ENCODE results near the gene EIF3K. TPM values are rescaled to one million over a fixed set of nuclear protein-coding genes. Genes with fewer than 3 reads are reported as not detected.

The EIF3K gene
- total RNA-seq, 1 experiment from 2014 or later, result 353 TPM

GRCh38 chr19:38684078-38684861 lies 65.3 kb downstream of the EIF3K start:
- Histone ChIP-seq H3K27me3 (replicated peaks) (no peaks in the 10 kb centered on the region), H3K4me1 (replicated peaks) (peaks cover 78% of the 10 kb centered on the region), H3K9me3 (replicated peaks) (no peaks in the 10 kb centered on the region), H3K4me3 (no peak overlapping the region), H3K36me3 (peaks cover 64% of the 10 kb centered on the region), H3K27ac (peak overlapping the region; percentile 96)
- peak; percentile 88 to 89 for DNase-seq (ENCODE audit: low read depth in 1 of 2, low spot score in 2 of 2)

DNA sequence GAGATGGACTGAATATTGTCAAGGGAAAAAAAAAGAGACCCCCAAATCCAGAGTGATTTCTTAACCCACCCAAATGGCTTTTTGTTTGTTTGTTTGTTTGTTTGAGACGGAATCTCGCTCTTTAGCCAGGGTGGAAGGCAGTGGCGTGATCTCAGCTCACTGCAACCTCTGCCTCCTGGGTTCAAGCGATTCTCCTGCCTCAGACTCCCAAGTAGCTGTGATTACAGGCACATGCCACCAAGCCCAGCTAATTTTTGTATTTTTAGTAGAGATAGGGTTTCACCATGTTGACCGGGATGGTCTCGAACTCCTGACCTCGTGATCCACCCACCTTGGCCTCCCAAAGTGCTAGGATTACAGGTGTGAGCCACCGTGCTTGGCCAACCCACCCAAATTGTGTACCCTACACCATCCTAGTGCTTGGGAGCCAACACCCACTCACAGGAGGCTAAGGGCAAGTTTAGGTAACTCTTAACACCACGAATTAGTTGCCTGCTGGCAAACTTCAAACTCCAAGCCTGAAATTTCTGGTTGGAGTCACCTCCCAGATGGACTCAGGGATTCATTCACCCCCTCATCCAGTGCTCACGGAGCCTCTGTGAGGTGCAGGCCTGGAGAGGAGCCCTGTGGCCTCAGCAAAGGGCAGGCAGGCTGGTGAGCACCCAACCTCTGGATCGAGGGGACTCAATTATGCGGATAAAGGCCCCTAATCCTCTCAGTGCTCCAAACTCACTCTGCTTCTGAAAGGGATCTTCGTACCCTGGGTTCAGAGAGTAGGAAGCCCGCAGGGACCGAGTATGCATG lies 66.1 kb downstream of the EIF3K start:
- Histone ChIP-seq H3K27me3 (replicated peaks) (no peaks in the 10 kb centered on the region), H3K4me3 (no peak overlapping the region), H3K27ac (peak overlapping the region; percentile 96), H3K36me3 (peaks cover 64% of the 10 kb centered on the region), H3K4me1 (replicated peaks) (peaks cover 86% of the 10 kb centered on the region), H3K9me3 (replicated peaks) (no peaks in the 10 kb centered on the region)
- DNase-seq (ENCODE audit: low read depth in 1 of 2, low spot score in 2 of 2), result no peak

GRCh38 chr19:38685666-38686529 lies 66.9 kb downstream of the EIF3K start:
- H3K4me3 ChIP-seq, result no peak overlapping the region
- H3K27ac ChIP-seq, result peak overlapping the region; percentile 96
- H3K36me3 ChIP-seq, result peaks cover 65% of the 10 kb centered on the region
- H3K27me3 ChIP-seq (replicated peaks), result no peaks in the 10 kb centered on the region
- no peaks in the 10 kb centered on the region for H3K9me3 ChIP-seq (replicated peaks)
- no peak for DNase-seq (ENCODE audit: low read depth in 1 of 2, low spot score in 2 of 2)
- H3K4me1 ChIP-seq (replicated peaks), result peaks cover 87% of the 10 kb centered on the region

- no peak for DNase-seq (ENCODE audit: low read depth in 1 of 2, low spot score in 2 of 2)
- Histone ChIP-seq H3K4me1 (replicated peaks) (peaks cover 88% of the 10 kb centered on the region), H3K36me3 (peaks cover 62% of the 10 kb centered on the region), H3K27ac (no peak overlapping the region; the same call in 1 of the 2 replicates), H3K27me3 (replicated peaks) (no peaks in the 10 kb centered on the region), H3K9me3 (replicated peaks) (no peaks in the 10 kb centered on the region), H3K4me3 (no peak overlapping the region)
Measured at GRCh38 chr19:38686530-38686888, 67.5 kb downstream of the EIF3K start.

Other genes starting within 250 kb of the EIF3K start
- 248 and 454 TPM in 2 replicates for gene PSMD8, start 244.6 kb upstream of the EIF3K start, total RNA-seq (2014; rRNA removed; shearing (Covaris generic))
- gene GGN, start 231.2 kb upstream of the EIF3K start, total RNA-seq (2014; rRNA removed; shearing (Covaris generic)), result 0.47 and 0.71 TPM in 2 replicates
- 0.79 and 1.0 TPM in 2 replicates for gene SPRED3, start 230.5 kb upstream of the EIF3K start, total RNA-seq (2014; rRNA removed; shearing (Covaris generic))
- gene FAM98C, start 216.1 kb upstream of the EIF3K start, total RNA-seq (2014; rRNA removed; shearing (Covaris generic)), result 22.9 and 41.5 TPM in 2 replicates
- not detected in 2 replicates for gene RASGRP4, start 193.0 kb upstream of the EIF3K start, total RNA-seq (2014; rRNA removed; shearing (Covaris generic))
- gene RYR1, start 185.5 kb upstream of the EIF3K start, total RNA-seq (2014; rRNA removed; shearing (Covaris generic)), result not detected in 2 replicates
- not detected in 2 replicates for gene MAP4K1, start 1.2 kb upstream of the EIF3K start, total RNA-seq (2014; rRNA removed; shearing (Covaris generic))
- 193 and 399 TPM in 2 replicates for gene ACTN4, start 28.5 kb downstream of the EIF3K start, total RNA-seq (2014; rRNA removed; shearing (Covaris generic))
- gene CAPN12, start 125.3 kb downstream of the EIF3K start, total RNA-seq (2014; rRNA removed; shearing (Covaris generic)), result not detected in 2 replicates
- not detected in 2 replicates for gene LGALS7, start 154.3 kb downstream of the EIF3K start, total RNA-seq (2014; rRNA removed; shearing (Covaris generic))
- gene LGALS7B, start 170.0 kb downstream of the EIF3K start, total RNA-seq (2014; rRNA removed; shearing (Covaris generic)), result not detected in 2 replicates
- gene LGALS4, start 193.8 kb downstream of the EIF3K start, total RNA-seq (2014; rRNA removed; shearing (Covaris generic)), result not detected in 2 replicates
- gene ECH1, start 212.6 kb downstream of the EIF3K start, total RNA-seq (2014; rRNA removed; shearing (Covaris generic)), result 48.3 and 64.8 TPM in 2 replicates
- gene HNRNPL, start 230.8 kb downstream of the EIF3K start, total RNA-seq (2014; rRNA removed; shearing (Covaris generic)), result 266 and 343 TPM in 2 replicates